CD4-positive, alpha-beta T cell treated with Interleukin-2 at 100 ng/mL for 4 hours (primary cell): ENCODE data around the gene P3H2.

ENCODE experiments used
- DNase-seq: peaks from one replicate; pipeline ENCODE4 v3.0.0-alpha.2; 2020; ENCODE audit warnings: low spot score

The P3H2 gene

DNA sequence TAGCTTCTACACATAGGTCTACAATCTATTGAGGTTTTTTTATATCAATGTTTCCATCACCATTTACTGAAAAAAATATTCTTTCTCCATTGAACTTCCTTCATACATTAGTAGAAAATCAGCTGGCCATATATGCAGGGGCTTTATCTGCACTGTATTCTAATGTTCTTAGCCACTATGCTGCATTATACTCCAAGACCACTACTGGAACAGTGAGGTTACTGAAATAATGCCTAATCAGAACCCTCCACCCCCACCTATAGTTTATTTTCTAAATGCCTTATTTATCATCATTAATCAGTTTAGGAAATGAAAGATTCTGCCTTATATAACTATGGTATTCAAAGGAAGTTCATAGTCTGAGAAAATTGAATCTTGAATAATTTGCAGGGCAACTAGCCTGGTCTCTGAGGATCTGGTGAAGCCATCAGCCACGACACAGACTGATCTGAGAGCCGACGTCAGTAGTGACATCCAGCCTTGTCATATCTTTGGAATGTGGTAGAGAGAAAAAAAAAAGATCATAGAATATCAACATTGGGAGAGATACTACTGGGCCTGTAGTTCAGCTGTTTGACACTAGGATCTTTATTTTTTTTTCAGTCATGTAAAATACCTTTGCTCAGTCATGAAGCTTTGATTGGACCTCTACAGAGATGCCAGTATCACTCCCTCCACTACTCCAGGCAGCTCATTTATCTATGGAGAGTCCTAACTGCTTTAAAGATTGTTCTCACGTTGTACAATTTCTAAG, 66.6 kb downstream of the P3H2 start:
- DNase-seq = no peak

DNA sequence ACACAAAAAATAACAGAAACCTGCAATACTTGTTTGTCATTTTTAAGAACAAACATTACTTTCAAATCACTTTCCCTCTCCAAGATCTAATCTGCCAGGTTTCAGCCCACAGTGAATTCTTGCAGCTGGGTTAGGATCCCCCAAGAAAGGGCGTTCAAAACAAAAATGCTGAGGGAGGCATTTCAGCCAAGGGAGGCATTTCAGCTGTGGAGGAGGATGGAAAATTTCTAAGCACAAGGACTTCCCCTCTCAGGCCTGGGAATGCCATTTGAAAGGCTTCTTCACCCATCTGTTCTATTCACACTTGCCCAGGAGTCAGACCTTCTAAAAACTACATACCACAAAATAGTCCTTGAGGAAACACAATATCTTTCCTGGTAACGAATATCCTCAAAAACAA, 69.1 kb downstream of the P3H2 start:
- DNase-seq = no peak

DNA sequence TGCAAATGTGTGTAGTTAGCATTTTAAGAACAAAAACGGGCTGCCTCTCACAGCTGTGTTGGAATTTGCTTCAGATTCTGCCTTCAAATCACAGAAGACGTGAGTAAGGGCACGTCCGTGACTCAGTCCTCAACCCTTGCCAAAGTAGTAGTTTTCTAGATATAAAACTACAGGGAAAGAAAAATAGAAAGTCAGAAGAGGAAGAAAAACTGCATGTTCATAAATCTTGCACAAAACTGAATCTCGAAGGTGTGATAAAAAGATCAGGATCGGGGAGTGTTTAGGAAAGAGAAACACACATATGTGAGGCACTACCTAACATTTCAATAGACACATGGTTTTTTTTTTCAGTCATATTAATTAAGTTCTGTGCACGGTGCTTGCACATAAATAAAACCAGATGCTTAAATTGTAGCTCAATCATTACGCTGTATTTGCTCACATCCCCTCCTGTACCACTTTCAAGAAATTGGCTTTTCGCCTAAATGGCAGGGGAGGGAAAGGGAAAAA, 71.7 kb downstream of the P3H2 start:
- DNase-seq = no peak

DNA sequence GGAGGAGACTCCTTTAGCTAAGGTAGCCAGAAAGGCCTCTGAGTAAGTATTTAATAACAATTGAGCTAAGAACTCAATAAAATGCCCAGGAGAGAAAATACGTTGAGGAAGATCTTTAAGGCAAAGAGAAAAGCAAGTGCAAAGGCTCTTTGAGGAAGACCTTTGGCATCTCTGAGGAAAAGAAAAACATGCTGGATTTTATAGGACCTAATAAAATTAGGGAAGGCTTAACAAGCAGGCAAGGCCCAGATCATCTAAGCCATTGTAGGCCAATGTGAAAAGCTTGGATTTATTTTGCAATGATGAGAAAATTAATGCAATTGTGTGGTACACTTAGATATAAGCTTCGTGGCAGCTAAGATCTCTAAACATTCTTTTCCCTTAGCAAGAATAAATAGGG, 75.7 kb downstream of the P3H2 start:
- DNase-seq = no peak

DNA sequence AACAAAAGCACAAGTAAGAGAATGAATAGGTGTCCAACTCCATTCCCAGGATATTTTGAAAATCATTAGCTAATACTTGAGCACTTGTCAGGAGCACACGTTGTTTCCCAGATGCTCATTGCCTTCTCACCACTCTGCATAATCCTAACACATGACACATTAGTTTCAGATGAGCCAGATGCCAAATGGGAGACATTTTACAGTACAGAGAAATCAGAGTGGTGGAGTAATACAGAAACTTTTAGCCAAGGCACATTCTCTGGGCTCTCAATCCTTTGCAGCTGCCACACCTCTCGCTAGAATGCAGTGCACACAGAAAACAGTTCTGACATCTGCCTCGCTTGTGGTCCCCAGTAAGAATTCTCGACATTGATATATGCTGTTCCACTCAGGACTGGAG, 76.6 kb downstream of the P3H2 start:
- no peak for DNase-seq

DNA sequence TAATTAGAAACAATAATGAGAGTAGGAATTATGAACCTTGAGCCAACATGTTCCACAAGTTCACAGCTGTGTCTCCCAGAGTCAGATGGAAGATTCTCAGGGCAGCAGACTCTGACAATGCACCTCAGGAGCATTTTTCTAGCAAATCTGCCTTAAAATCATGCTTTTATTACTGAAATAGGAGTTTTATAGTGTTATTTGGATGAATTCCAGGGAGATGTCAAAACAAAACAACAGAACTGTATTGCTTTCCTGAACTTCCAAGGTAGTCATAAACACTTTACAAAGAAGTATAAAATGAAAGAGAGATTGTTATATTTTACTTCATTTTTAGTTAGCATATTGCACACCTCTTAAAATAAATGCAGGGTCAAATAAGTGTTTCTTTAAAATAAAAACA, 77.0 kb downstream of the P3H2 start:
- DNase-seq = no peak

DNA sequence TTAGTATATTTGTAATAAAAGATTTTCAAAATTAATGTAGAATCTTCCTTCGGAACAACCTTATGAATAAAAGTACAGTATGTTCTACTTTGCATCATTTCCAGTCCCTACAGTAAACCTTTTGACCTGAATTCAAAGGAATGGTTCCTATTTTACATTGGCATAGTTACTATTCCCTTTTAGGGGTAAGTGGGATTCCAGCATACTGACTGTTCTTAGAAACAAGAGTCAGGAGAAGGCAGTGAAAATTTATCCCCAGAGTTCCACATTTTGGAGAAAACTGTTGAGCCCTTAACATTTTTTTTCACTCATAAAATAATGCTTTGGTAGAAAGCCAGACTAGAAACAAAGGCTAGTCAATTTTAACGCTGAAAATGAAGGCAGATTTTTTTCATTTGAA, 78.1 kb downstream of the P3H2 start:
- no peak for DNase-seq

DNA sequence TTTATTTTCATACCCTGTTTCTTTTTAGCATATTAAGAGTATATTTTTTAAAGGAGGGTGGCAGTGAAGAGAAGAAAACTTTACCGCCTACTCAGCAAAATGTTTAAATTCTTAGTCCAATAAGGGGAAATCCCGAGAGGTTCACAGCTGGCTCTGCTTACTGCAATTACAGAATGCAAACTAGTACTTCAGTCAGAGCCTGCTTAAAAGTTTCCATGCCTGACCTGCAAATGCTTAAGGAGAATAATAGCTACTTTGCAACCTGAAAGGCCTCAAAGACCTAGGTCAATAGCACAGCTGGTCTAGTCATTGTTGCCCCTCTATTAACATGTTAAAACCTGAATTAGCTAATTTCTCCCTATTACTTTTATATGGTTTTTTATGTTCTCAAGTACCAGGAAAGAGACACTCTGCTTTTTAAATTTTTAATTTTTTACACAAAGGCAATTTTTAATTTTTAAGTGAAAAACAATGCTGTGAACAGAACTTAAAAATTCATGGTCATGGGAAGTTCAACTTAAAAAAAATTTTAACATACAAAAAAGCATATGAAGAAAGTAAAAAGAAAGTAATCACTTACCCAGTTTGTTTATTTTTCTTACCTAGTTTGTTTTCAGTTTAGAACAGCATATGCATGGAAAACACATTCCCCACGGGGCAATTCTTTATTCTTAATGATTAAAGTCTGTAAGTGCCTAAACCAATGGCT, 79.2 kb downstream of the P3H2 start:
- no peak for DNase-seq

DNA sequence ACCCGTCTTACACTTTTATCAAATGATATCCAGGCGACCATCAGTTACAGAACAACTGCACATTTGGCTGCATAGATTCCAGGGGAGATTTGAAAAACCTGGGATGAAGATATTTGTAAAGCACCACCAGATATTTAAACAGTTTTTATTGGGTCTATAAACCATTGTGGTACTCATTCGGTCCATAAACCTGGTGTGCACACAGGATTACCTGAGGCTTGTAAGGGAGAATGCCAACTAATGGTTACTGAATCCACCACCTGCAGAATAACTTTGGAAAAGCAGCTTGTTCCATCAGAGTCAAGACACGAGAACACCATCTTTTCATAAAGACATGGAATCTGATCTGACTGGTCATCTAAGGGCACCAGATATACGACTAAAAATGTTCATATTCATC, 80.6 kb downstream of the P3H2 start:
- DNase-seq = no peak

DNA sequence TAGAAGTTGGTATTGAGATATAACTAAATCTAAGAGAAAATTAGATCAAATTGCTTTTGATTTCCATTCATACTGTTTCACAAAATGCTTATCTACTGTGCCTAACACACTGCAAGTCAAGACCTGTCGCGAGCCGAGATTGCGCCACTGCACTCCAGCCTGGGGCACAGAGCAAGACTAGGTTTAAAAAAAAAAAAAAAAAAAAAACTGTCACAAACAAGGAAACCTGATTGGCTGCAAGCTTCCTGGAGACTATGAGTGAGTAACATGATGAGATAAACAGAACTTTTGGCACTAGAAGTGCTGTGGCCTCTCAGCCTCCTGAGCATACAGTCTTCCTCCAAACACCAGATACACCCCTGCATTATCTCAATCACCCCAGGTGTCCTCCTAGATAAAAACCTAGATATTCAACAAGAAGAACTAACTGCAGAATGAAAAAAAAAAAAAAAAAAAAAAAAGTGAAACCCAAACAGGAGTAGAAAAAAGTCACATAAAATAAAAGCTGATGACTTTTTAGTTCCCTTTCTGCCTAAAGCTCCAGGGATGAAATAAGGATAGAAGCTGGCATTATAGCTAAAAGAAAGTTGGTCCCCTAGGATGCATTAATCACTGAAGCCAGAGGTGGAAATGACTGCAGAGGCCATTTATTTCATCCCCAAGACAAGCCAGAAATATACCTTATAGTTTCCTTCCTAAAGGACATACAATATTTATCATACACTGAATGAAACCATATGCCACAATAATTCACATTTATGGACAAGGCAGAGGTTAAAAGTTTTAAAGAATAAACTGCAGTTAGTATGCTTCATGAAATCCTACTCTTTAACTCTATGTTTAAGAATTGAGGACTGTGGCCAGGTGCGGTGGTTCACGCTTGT, 82.4 kb downstream of the P3H2 start:
- no peak for DNase-seq

DNA sequence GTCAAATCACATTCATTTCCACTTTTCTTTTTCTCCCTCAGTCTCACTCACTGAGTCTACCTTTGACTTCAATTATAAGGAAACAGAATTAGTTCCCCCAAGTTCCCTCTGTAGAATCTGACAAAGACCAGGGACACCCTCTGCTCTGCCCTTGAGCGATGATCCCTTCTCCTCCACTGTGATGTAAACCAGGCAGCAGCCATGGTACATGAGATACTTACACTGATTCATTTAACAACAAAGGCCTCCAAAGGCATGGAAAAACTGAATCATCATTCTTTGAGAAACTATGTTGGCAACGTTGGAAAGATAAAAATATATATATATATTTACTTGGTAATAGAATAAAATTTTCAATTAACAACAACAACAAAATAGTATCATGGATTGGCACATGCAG, 84.1 kb downstream of the P3H2 start:
- no peak for DNase-seq

DNA sequence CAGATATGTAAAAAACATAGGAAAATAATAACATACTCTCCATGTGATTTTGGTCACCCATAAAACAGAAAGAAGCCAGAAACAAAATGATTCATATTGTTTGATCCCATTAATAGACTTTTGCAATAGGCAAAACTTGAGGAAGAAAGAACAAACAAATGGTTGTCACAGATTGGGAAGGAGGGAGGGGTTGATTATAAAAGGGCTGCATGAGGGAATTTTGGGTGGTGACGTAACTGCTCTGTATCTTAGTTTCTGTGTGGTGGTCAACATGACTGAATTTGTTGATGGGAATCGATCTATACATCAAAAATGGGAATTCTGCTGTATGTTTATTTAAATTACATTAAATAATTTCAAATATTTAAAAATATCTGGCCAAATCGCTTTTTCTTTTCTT, 86.3 kb downstream of the P3H2 start:
- no peak for DNase-seq

DNA sequence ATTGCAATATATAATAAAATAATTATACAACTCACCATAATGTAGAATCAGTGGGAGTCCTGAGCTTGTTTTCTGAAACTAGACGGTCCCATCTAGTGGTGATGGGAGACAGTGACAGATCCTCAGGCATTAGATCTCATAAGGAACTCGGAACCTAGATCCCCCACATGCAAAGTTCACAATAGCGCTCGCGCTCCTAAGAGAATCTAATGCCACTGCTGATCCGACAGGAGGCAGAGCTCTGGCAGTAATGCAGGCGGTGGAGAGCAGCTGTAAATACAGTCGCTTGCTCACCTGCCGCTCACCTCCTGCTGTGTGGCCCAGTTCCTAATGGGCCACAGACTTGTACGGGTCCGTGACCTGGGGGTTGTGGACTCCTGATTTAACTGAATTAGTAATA, 87.8 kb downstream of the P3H2 start:
- no peak for DNase-seq

DNA sequence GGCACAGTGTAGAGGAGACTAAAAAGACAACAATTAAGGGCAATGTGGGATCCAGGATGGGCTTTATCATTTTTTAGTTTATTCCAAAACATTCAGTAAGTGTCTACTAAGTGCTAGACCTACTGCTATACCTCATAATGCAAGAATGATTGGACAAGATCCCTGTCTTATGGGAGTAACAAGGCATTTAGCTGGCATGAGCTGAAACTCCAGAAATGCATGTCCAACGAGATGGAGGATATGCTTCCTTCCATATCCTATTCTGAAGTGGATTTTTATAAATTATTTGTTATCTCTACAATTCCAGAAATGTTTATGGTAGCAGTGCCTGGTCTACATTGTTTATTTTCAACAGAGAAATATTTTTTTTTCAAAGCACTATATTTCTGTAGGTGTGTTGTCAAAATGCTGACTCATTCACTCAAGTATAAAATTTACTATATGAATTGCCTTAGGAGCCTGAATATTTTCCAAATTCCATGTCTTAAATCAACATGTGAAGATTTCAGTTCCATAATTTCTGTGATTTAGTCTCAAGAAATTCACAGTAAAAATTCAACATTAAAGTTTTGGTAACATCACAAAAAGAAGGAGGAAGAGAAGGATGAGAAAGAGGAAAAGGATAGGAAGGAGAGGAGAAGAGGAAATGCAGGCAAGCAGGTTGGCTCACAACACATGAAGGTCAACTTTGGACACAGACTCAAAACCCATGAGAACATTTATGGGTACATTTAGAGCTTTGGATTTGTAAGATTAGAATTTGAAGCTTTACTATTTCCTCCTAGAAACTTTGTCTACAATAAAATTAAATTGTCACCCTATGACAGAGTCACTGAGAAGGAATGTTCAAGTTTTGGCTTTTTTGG, 88.6 kb downstream of the P3H2 start:
- DNase-seq = no peak

DNA sequence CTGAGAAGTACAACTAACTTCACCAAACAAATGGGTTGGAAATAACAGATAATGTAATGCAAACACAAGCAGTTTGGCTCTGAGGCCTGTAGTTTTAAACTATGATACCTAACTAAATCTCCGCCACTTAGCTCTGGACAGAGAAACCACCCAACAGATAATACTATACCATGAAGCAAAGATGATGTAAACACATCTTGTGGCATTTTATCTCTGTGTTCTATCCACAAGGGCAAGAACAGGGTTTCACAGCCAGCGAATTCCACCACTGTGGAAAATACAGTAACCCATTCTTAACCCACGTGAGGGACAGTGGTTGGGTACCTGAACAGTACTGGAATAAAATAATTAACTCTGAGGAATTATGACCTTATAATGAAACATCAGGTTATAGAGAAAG, 93.6 kb downstream of the P3H2 start:
- DNase-seq = no peak

DNA sequence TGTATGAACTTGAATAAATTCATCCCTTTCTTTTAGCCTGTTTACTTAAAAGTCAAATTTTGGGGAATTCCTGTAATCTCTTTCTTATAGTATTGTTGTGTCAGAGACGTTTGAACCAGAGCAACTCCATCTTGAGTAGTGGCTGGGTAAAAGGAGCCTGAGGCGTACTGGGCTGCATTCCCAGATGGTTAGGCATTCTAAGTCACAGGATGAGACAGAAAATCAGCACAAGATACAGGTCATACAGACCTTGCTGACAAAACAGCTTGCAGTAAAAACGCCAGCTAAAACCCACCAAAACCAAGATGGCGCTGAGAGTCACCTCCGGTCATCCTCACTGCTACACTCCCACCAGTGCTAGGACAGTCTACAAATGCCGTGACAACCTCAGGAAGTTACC, 94.5 kb downstream of the P3H2 start:
- no peak for DNase-seq

DNA sequence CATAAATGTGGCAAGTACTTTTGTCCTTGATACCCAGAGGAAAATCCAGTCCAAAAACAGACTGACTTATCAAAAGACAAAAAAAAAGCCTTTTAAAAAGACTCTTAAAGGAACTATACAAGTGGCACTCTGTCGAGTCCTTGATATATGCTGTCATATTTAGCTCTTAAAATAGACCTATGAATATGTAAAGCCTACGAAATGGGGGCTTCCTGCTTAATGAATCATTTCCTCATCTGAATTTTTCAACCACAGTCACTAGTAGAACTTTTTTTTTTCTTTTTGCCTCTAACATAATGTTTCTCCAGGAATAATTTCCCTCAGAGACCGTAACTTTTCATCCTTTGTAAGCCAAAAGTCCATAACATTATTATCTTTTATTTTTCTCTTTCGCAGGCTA, 95.8 kb downstream of the P3H2 start:
- no peak for DNase-seq

DNA sequence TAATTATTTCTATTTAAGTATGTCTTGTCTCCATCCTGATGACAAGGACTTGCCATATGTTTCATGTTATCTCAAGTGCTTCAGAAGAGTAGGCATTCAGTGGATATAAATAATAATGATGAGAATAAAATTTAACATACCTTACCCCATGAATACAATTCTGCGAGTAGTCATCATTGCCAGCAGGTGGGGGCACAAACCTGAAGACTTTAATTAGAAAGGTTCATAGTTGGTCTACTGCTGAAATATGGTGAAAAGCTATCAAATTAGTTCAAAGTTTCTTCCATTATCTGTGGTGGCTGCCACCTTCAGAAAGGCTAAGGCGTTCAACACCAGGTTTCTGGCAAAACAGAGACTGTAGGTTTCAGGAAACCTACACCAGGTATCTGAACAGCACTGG, 100.9 kb downstream of the P3H2 start:
- DNase-seq = no peak

DNA sequence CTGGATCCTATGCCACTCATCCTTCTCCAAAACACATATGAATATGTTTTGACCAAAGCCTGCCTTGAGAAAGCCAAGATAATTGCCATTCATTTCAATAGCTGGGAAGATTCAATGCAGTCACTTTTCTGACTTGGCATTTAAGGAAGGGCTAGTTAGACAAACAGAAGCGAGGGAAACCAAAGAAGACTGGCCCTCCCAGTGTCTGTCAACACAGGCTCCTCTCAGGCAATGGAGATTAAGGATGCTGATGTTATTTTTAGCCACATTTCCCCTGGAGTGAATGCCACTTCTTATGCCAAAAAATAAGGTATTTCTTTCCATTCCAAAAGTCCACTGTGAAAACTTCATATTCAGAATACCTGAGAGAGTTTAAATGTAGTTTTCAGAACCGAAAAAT, 101.7 kb downstream of the P3H2 start:
- DNase-seq = no peak

DNA sequence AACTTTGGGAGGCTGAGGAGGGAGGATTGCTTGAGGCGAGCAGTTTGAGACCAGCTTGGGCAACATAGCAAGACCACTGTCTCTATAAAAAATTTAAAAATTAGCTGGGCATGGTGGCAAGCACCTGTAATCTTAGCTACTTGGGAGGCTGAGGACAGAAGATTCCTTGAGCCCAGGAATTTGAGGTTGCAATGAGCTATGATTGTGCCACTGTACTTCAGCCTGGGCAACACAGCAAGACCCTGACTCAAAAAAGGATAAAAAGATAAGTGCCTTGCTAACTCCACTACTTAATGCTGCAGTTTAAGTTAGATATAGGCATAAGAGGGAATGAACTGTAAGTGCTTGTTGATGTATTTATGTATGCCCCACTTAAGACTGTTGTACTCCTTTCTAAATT, 102.2 kb downstream of the P3H2 start:
- no peak for DNase-seq

DNA sequence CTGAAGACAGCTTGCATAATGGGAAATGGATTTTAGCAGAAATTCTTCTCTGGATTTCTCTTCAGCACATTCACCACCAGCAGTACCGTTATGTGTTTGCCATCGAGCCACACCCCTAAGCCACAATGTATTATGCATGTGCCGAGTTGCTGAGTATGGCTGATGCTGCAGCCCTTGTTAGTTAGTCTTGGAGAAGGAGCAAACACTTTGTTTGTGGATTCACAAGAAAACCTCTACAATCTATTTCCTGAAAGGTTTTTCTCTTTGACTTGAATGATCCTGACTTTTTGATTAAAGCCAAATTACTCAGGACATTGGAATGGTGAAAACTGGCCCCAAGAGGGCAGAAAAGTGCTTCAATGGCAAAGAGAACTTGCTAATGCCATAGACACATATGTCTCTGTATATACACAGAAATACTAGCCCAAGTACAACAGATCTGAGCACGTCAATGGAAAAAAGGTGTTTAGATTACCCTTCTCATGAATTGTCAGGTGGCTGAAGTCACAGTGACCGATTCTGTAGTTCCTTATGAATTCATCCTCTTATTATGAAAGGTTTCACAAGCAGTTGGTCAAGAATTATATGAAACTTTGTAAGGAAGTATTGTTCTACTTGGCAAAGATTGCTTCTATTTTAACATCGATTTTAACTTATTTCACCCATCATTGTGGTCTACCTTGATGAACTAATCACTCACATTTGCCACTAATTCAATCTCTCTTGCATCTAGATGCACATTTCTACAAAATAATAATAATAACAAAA, 103.0 kb downstream of the P3H2 start:
- DNase-seq = no peak
